Breast epithelium (tissue), 4 donors: ENCODE results near the gene TEX19. TPM values are rescaled to one million over a fixed set of nuclear protein-coding genes. Genes with fewer than 3 reads are reported as not detected.

ENCODE experiments used
- DNase-seq, 2 donors: peaks; one replicate each; pipeline ENCODE4 v3.0.0-alpha.2; 2019; ENCODE audit warnings: low spot score in 2 of 2
- H3K27ac ChIP-seq, 2 donors: fragments of 200-600 bp; sonication (generic) in 1 of 2; one replicate each; pipeline ENCODE4 v1.5.1; 2016 to 2019; ENCODE audit warnings: mild to moderate bottlenecking in 1 of 2
- H3K27me3 ChIP-seq, 2 donors: fragments of 200-600 bp; sonication (generic) in 1 of 2; one replicate each; pipeline versions ENCODE4 v1.5.1 to v1.6.0; 2017 to 2019; ENCODE audit warnings: control low read depth in 1 of 2, mild to moderate bottlenecking in 1 of 2
- H3K36me3 ChIP-seq: fragments of 200-600 bp; one replicate; pipeline ENCODE4 v1.5.1; 2019
- H3K4me1 ChIP-seq, 2 donors: fragments of 200-600 bp; sonication (generic); one replicate each; pipeline ENCODE4 v1.5.1; 2016 to 2019; ENCODE audit warnings: control low read depth in 1 of 2
- H3K4me3 ChIP-seq, 3 donors: fragments of 200-600 bp; sonication (generic); 1 replicate in 2 of 3; 2 replicates in 1 of 3; pipeline ENCODE4 v1.5.1; 2016 to 2019; ENCODE audit warnings: mild to moderate bottlenecking in 3 of 3, moderate library complexity in 2 of 3
- H3K9me3 ChIP-seq, 2 donors: fragments of 200-600 bp; sonication (generic) in 1 of 2; one replicate each; pipeline ENCODE4 v1.5.1; 2016 to 2019; ENCODE audit warnings: control low read depth in 1 of 2
- POLR2A ChIP-seq: fragments of 450-650 bp; IDR thresholded peaks from one replicate; pipeline ENCODE4 v1.6.1; 2016; ENCODE audit warnings: antibody characterized with exemption, mild to moderate bottlenecking, moderate library complexity
- POLR2AphosphoS5 ChIP-seq, 3 donors: sonication (generic); formaldehyde crosslinking; IDR thresholded peaks; one replicate each; pipeline ENCODE4 v1.6.1; 2017; ENCODE audit warnings: antibody characterized with exemption in 3 of 3
- intact Hi-C: fragments of 100-400 bp; cut with DNase I; formaldehyde crosslinking; loops from one replicate; pipeline ENCODE4 v1.15.1; 2023; ENCODE audit warnings: low total_unique reads
- total RNA-seq, 3 donors: library from RNA; depleted of rRNA; stranded (reverse); fragments of >200 nt; gene quantifications; one replicate each; pipeline ENCODE4 v1.1.0, GENCODE V29; 2016
- TF ChIP-seq, protein P1 (sequence below), 3 donors: fragments of 450-650 bp; IDR thresholded peaks; one replicate each; pipeline ENCODE4 v1.5.1; 2016 to 2017; ENCODE audit warnings: antibody characterized with exemption in 3 of 3, mild to moderate bottlenecking in 3 of 3, moderate library complexity in 3 of 3

TEX19 gene
- total RNA-seq, 3 donors from 2014 or later = not detected

DNA sequence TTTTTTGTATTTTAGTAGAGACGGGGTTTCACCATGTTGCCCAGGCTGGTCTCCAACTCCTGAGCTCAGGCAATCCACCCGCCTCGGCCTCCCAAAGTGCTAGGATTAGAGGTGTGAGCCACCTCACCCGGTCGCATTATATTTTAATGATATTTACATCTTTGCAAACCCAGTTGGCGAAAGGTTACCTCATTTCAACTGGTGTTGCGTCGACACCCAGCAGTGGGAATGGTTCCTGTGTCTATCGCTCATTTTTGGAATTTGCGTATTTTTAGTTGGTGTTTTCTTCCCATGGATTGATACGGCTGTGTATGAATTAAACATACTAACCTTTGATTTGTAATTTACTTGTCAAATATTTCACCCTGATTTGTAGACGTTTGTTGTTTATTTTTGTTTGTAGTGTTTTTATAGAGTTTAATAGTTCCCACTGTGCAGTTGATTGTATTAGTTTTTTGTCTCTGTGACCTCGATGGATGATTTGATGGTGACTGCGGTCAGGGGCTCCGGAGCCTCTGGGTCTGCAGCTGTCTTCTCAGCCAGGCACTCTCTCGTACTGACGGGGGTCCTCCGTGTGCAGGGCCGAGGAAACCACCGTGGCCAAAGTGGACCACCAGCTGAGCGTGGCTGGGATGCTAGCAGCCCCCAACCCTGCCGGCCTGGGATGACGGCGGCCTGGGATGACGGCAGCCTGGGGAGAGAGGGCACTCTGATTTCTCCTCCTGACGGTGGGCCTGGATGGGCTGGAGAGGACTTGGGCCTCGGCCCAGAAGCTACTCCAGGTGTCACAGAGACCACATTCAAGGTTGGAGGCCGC lies 45.6 kb upstream of the TEX19 start:
- no peaks in the 10 kb centered on the region for H3K9me3 ChIP-seq
- H3K27me3 ChIP-seq = peaks cover 14 to 34% of the 10 kb centered on the region in 2 donors
- H3K27ac ChIP-seq = no peak overlapping the region
- DNase-seq = no peak
- H3K4me1 ChIP-seq = no peaks in the 10 kb centered on the region
- intact Hi-C loops = no loop called here
- no peaks in the 10 kb centered on the region for H3K36me3 ChIP-seq
- H3K4me3 ChIP-seq = no peak overlapping the region
- TF ChIP-seq POLR2A (no peak), POLR2AphosphoS5 (IDR thresholded peaks at IDR 0.05) (no peak)
- TF ChIP-seq, protein P1, sequence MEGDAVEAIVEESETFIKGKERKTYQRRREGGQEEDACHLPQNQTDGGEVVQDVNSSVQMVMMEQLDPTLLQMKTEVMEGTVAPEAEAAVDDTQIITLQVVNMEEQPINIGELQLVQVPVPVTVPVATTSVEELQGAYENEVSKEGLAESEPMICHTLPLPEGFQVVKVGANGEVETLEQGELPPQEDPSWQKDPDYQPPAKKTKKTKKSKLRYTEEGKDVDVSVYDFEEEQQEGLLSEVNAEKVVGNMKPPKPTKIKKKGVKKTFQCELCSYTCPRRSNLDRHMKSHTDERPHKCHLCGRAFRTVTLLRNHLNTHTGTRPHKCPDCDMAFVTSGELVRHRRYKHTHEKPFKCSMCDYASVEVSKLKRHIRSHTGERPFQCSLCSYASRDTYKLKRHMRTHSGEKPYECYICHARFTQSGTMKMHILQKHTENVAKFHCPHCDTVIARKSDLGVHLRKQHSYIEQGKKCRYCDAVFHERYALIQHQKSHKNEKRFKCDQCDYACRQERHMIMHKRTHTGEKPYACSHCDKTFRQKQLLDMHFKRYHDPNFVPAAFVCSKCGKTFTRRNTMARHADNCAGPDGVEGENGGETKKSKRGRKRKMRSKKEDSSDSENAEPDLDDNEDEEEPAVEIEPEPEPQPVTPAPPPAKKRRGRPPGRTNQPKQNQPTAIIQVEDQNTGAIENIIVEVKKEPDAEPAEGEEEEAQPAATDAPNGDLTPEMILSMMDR (IDR thresholded peaks at IDR 0.05) = no peak

DNA sequence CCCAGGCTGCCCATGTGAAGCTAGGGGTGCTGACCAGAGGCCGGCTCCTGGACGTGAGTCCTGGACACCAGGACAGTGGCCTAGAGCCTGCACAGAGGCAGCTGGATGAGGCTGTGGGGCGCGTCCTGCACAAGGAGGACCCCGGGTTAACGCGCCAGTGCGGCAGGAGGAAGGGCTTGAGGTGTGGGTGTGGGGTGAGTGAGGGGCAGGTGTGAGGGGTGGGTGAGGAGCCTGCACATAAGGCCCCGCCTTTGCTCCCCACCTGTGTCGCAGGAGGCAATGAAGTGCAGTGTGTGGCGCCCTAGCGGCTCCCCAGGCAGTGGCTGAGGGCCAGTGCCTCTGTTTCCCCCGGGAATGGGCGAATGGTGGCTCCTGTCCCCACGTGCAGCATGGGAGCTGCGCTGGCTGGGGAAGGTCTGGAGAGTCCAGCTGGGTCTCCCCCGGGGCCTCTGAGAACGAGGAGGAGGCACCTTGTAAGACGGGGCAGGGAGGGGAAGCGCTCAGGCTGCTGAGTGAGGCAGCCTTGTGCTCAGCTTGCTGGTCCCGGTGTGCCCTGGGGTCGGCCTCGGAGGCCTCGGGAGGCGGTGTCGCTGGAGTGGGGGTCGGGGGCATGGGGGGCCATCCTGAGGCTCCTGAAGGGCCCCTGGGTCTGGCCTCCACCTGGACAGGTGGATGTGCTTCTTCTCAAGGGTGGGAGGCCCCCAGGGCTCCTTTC lies 44.9 kb upstream of the TEX19 start:
- TF ChIP-seq, protein P1 (IDR thresholded peaks at IDR 0.05) = no peak
- TF ChIP-seq POLR2A (no peak), POLR2AphosphoS5 (IDR thresholded peaks at IDR 0.05) (no peak)
- Histone ChIP-seq H3K4me3 (no peak overlapping the region), H3K9me3 (no peaks in the 10 kb centered on the region), H3K4me1 (no peaks in the 10 kb centered on the region), H3K27ac (no peak overlapping the region), H3K27me3 (peaks cover 14 to 34% of the 10 kb centered on the region in 2 donors), H3K36me3 (no peaks in the 10 kb centered on the region)
- no peak for DNase-seq
- intact Hi-C loops = no loop called here

DNA sequence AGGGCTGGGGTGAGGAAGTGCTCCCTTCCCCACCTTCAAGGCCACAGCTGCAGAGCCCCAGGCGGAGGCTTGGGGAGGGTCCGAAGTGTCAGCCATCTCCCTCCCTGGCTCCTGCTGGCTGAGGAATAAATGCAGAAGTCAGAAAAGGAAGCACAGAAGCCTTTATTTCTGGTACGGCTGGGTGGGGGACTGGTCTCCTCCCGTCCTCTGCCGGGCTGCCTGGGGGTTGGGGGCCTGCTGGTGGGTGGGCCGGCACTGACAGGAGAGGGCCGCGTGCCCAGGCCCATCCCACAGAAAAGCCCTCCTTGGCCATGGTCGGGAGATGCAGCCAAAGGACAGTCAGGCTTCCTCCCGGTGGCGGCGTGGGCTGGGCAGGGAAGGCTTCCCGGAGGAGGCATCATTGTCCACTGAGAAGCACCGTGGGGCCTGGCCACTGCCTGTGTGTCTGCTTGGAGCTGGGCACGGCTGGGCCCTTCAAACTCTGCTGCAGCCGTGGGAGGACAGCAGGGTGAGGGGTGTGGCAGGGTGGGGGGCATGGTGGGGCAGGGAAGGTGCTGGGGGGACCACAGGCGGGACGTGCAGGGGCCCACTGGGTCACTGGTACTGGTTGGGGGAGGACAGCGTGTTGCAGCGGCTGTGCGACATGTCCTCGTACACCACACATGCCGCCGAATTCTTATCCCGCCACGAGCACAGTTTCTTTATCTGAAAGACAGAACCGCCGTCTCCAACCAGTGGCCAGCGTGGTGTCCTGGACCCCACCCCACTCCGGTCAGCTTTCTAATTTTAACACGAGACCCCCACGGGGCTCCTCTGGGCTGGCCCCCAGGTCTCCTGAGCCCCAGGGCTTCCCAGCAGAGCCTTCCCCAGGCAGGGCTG lies 44.1 kb upstream of the TEX19 start:
- Histone ChIP-seq H3K4me1 (no peaks in the 10 kb centered on the region), H3K9me3 (no peaks in the 10 kb centered on the region), H3K36me3 (no peaks in the 10 kb centered on the region), H3K27ac (no peak overlapping the region), H3K27me3 (peaks cover 14 to 34% of the 10 kb centered on the region in 2 donors), H3K4me3 (peak overlapping the region in 2 of 3 donors; percentile 2 to 47)
- TF ChIP-seq POLR2A = no peak
- TF ChIP-seq POLR2AphosphoS5 (IDR thresholded peaks at IDR 0.05) = no peak
- TF ChIP-seq, protein P1 (IDR thresholded peaks at IDR 0.05) = no peak
- no peak for DNase-seq
- intact Hi-C loops = no loop called here

DNA sequence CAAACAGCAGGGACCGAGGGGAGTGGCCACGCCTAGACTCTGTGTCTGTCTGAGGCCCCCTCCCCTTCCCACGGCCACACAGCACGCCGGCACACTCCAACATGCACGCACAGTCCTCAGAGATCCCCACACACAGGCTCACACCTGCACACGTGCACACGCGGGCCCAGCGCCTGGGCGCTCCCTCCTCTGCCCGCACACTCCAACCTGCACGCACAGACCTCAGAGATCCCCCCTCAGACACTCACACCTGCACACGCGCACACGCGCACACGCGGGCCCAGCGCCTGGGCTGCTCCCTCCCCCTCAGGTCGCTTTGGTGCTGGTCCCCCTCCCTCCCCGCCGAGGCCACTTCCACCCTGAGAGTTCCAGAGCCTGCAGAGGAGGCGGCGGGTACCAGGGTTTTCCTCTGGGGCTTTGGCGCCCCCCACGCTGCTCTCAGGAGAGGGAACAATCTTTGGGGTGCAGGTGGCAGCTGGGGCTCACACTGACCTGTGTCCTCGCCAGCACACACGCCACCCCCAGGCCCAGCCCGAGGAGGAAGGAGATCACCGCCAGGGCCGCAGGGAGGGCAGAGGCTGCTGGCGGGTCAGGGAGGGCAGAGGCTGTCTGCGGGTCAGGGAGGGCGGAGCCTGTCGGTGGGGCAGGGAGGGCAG lies 43.2 kb upstream of the TEX19 start:
- Histone ChIP-seq H3K9me3 (no peaks in the 10 kb centered on the region), H3K27ac (no peak overlapping the region), H3K4me3 (peak overlapping the region in 2 of 3 donors; percentile 2 to 47), H3K27me3 (peaks cover 14 to 34% of the 10 kb centered on the region in 2 donors), H3K36me3 (no peaks in the 10 kb centered on the region), H3K4me1 (no peaks in the 10 kb centered on the region)
- TF ChIP-seq POLR2A (no peak), POLR2AphosphoS5 (IDR thresholded peaks at IDR 0.05) (no peak)
- TF ChIP-seq, protein P1 (IDR thresholded peaks at IDR 0.05) = no peak
- DNase-seq = no peak
- intact Hi-C loops = no loop called here
